ENCODE data around the gene ASCL1.

Gene ASCL1

DNA sequence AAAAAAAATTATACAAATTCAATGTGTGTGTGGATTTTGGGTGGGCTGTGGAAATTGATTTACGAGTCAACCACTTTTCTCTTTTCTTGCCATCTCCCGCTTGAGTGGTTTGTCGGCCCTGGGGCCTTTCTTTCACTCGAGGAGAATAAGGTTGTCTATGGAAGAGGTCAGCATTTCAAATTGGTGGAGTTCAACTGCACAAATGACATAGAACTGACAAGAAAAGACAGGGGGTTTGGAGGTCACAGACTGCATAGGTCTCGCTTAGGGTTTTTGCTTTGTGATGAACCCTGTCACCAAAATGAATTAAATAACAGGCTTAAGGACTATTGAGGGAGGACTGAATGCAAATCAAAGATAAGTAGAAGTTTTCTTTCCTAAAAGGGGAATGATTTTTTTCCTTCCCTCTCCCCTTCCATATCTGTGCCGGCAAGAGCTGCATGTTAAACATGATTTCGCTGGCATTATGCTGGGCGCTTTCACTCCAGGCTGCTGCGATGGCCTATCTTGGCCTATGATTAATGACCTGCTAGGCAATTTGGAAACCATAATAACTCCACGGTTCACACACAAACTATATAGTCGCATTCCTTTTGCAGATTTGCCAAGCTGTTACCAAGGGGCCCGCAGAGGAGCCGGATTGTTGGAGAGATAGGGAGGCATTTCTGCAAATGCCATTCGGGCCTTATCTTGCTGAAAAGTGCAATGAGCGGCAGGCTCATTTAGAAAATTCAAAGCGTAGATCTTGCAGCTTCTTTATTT, 20.7 kb downstream of the ASCL1 start:
- no peak for DNase-seq (ENCODE audit: low read depth)

GRCh38 chr12:102980350-102980749, 22.9 kb downstream of the ASCL1 start:
- no peak for DNase-seq (ENCODE audit: low read depth)

DNA sequence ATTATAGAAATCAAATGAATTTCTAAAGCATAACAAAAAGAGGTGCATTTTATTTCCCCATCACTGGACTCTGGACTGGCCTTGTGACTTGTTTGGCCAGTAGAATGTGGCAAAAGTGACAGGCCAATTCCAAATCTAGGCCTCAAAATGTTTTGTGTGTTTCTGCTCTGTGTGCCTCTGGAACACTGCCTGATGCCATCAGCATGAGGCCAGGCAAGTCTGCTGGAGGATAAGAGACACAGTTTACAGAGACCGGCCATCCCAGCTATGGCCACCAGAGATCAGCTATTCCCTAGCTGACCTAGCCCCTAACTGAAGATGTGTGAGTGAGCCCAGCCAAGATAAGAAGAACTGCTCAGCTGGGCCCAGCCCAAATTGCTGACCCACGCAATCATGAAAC, 32.9 kb downstream of the ASCL1 start:
- DNase-seq (ENCODE audit: low read depth), result no peak

DNA sequence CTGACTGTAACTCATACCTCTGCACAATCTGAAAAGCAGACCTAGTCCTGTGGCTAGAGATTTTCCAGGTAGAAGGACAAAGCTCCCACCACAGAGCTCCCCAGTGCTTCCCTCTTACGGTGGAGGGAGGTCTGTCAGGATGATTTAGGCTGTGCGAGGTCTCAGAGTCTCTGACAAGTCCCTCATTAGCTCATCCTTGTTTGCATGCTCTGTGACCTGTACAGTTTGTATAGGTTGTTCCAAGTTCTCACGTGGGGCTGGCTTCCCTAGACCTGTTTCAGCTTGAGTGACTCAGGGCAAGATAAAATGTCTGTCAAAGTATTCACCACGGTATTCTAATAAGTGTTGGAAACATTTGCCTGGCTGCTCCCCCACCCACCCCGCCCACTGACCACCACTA, 34.8 kb downstream of the ASCL1 start:
- DNase-seq (ENCODE audit: low read depth), result no peak

DNA sequence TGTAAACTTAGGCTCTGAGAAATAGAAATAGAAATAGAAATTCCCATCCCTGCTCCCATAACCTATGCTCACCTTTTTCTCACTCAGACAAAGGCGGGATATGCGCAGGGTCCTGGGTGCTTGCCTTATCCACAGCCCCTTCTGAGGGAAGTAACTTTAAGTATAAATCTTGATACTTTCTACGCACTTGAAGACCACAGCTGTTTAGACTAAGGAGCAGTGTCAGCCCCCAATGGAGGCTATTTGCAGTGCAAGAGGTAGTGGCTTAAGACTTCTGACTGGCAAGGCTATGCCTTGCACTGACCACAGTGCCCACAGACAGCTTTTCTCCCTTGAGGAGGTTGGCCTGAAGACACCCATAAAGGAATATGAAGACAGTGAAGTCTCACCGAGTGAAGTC, 35.2 kb downstream of the ASCL1 start:
- DNase-seq (ENCODE audit: low read depth), result no peak

GRCh38 chr12:102993537-102993936, 36.1 kb downstream of the ASCL1 start:
- no peak for DNase-seq (ENCODE audit: low read depth)

DNA sequence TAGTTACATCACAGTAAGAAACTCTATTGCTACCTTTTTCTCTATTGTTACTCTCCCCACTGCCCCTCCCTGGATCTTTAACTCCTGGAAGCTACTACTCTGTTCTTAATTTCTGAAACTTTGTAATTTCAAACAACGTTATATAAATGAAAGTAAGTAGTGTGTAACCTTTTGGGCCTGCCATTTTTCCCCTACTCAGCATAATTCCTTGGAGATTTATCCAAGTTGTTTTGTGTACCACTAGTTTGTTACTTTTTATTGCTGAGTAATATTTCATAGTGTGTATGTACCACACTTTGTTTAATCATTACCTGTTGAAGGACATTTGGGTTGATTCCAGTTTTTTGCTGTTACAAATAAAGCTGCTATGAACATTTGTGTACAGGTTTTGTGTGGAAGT, 37.9 kb downstream of the ASCL1 start:
- no peak for DNase-seq (ENCODE audit: low read depth)
